ENCODE results near the gene ARIH2.
A peak's percentile ranks its signal among the peaks of the same experiment; 100 is the strongest.

Gene ARIH2

GRCh38 chr3:48979451-48979850 is 60.8 kb downstream of the ARIH2 start:
- DNase-seq: no peak

- no peak for DNase-seq
These were observed 61.7 kb downstream of the ARIH2 start for GRCh38 chr3:48980295-48980694.

GRCh38 chr3:48982016-48982415 is 63.4 kb downstream of the ARIH2 start:
- no peak for DNase-seq

GRCh38 chr3:48982686-48983085 is 64.0 kb downstream of the ARIH2 start:
- DNase-seq: no peak

- DNase-seq: no peak
These were observed 64.5 kb downstream of the ARIH2 start for GRCh38 chr3:48983096-48983495.

GRCh38 chr3:48984663-48985062 is 66.0 kb downstream of the ARIH2 start:
- peak; percentile 19 for DNase-seq

- no peak for DNase-seq
These were observed 67.3 kb downstream of the ARIH2 start for GRCh38 chr3:48985831-48986376.

- DNase-seq: no peak
These were observed 70.6 kb downstream of the ARIH2 start for GRCh38 chr3:48989126-48989795.

- peak; percentile 86 for DNase-seq
These were observed 71.4 kb downstream of the ARIH2 start, which contains the start of gene P4HTM for GRCh38 chr3:48989796-48990635. TSS of gene P4HTM (plus strand) at chr3:48990241. CDS start at chr3:48990257, 16 bp downstream.

- DNase-seq: peak; percentile 3
These were observed 72.2 kb downstream of the ARIH2 start for GRCh38 chr3:48990636-48991469.

- DNase-seq: no peak
These were observed 73.4 kb downstream of the ARIH2 start for GRCh38 chr3:48991851-48992545.

GRCh38 chr3:48993834-48994233 is 75.2 kb downstream of the ARIH2 start:
- DNase-seq: no peak

GRCh38 chr3:48996640-48997039 is 78.0 kb downstream of the ARIH2 start:
- DNase-seq: no peak

GRCh38 chr3:48997102-48997635 is 78.5 kb downstream of the ARIH2 start:
- no peak for DNase-seq

GRCh38 chr3:48997714-48998637 is 79.3 kb downstream of the ARIH2 start:
- no peak for DNase-seq

- DNase-seq: no peak
These were observed 80.6 kb downstream of the ARIH2 start for GRCh38 chr3:48999085-48999858.

GRCh38 chr3:49001155-49001554 is 82.5 kb downstream of the ARIH2 start:
- no peak for DNase-seq

- no peak for DNase-seq
These were observed 86.0 kb downstream of the ARIH2 start for GRCh38 chr3:49004352-49005302.

GRCh38 chr3:49005303-49005680 is 86.7 kb downstream of the ARIH2 start:
- no peak for DNase-seq

Measured in MV-4-11 (cell line).